ENCODE data around the gene CBX8.

The CBX8 gene

DNA sequence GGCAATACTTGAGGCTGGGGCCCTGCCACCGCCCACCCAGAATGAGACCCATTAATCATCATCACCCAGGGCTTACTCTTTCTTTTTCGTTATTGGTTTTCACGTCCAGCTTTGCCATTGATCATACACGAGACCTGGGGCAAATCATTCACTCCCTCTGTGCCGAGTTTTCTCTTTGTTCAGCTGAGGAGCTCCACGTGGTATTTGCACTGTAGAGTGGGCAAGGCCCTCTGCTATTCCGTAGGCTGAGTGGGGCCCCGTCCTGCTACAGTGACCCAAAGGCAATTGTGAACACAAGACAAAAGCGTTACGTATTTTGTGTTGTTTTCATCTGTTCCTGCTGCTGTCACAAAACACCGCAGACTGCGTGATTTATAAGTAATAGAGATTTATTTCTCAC, 42.5 kb downstream of the CBX8 start:
- no peak overlapping the region for H3K27ac ChIP-seq (ENCODE audit: low read length)
- no peaks in the 10 kb centered on the region for H3K36me3 ChIP-seq (replicated peaks; ENCODE audit: low read depth, low read length)
- H3K9ac ChIP-seq (ENCODE audit: low read length) = no peak overlapping the region
- no peaks in the 10 kb centered on the region for H4K20me1 ChIP-seq (ENCODE audit: insufficient read depth, low read length)
- peaks cover 9% of the 10 kb centered on the region; the same call in 1 of the 2 replicates for H3K27me3 ChIP-seq (ENCODE audit: low read depth, low read length)
- H3K9me3 ChIP-seq (ENCODE audit: insufficient read depth, low read length) = no peaks in the 10 kb centered on the region
- TF ChIP-seq, protein P1, sequence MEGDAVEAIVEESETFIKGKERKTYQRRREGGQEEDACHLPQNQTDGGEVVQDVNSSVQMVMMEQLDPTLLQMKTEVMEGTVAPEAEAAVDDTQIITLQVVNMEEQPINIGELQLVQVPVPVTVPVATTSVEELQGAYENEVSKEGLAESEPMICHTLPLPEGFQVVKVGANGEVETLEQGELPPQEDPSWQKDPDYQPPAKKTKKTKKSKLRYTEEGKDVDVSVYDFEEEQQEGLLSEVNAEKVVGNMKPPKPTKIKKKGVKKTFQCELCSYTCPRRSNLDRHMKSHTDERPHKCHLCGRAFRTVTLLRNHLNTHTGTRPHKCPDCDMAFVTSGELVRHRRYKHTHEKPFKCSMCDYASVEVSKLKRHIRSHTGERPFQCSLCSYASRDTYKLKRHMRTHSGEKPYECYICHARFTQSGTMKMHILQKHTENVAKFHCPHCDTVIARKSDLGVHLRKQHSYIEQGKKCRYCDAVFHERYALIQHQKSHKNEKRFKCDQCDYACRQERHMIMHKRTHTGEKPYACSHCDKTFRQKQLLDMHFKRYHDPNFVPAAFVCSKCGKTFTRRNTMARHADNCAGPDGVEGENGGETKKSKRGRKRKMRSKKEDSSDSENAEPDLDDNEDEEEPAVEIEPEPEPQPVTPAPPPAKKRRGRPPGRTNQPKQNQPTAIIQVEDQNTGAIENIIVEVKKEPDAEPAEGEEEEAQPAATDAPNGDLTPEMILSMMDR (IDR thresholded peaks at IDR 0.05; ENCODE audit: low read depth, low read length) = no peak
- no peak for TF ChIP-seq EZH2phosphoT487 (IDR thresholded peaks at IDR 0.05; ENCODE audit: low read depth)
- H2AFZ ChIP-seq (ENCODE audit: low read depth, low read length) = no peak overlapping the region
- peaks cover 15% of the 10 kb centered on the region for H3K4me1 ChIP-seq (ENCODE audit: low read length)
- H3K4me2 ChIP-seq (ENCODE audit: low read length) = no peak overlapping the region
- no peaks in the 10 kb centered on the region for H3K79me2 ChIP-seq (ENCODE audit: low read length)
- no peak overlapping the region for H3K4me3 ChIP-seq (ENCODE audit: low read length)

GRCh38 chr17:79752175-79752574, 44.7 kb downstream of the CBX8 start:
- H4K20me1 ChIP-seq (ENCODE audit: insufficient read depth, low read length) = no peaks in the 10 kb centered on the region
- TF ChIP-seq EZH2phosphoT487 (IDR thresholded peaks at IDR 0.05; ENCODE audit: low read depth) = no peak
- TF ChIP-seq, protein P1 (IDR thresholded peaks at IDR 0.05; ENCODE audit: low read depth, low read length) = no peak
- no peaks in the 10 kb centered on the region for H3K9me3 ChIP-seq (ENCODE audit: insufficient read depth, low read length)
- peak overlapping the region; percentile 49 for H3K4me3 ChIP-seq (ENCODE audit: low read length)
- peak overlapping the region; percentile 53 for H3K4me2 ChIP-seq (ENCODE audit: low read length)
- no peaks in the 10 kb centered on the region for H3K36me3 ChIP-seq (replicated peaks; ENCODE audit: low read depth, low read length)
- peaks cover 15% of the 10 kb centered on the region for H3K4me1 ChIP-seq (ENCODE audit: low read length)
- peak overlapping the region; percentile 7; the same call in 1 of the 2 replicates for H2AFZ ChIP-seq (ENCODE audit: low read depth, low read length)
- H3K27ac ChIP-seq (ENCODE audit: low read length) = no peak overlapping the region
- H3K9ac ChIP-seq (ENCODE audit: low read length) = peak overlapping the region; percentile 2; the same call in 1 of the 2 replicates
- H3K27me3 ChIP-seq (ENCODE audit: low read depth, low read length) = peaks cover 9% of the 10 kb centered on the region; the same call in 1 of the 2 replicates
- H3K79me2 ChIP-seq (ENCODE audit: low read length) = no peaks in the 10 kb centered on the region

DNA sequence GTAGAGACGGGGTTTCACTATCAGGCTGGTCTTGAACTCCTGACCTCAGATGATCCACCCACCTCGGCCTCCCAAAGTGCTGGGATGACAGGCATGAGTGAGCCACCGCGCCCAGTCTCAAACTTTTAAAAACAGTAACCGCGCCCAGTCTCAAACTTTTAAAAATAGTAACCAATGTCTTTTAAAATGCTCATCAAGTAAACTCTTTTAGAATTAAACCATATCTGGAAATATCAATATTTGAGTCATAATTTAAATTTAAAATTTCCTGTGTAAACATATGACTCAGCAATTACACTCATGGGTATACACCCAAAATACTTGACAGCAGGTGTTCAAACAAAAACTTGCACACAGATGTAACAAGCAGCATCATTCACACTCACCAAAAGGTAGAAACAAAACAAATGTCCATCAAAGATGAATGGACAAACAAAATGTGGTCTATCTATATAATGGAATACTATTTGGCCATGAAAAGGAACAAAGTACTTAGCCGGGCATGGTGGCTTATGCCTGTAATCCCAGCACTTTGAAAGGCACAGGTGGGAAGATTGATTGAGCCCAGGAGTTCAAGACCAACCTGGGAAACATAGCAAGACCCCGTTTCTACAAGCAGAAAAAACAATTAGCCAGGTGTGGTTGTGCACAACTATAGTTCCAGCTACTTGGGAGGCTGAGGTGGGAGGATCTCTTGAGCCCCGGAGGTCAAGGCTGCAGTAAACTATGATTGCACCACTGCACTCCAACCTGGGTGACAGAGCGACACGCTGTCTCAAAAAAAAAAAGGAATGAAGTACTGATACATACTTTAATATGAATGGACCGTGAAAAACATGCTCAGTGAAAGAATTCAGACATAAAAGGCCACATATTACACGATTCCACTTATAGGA, 46.0 kb downstream of the CBX8 start:
- H3K4me3 ChIP-seq (ENCODE audit: low read length) = no peak overlapping the region
- H4K20me1 ChIP-seq (ENCODE audit: insufficient read depth, low read length) = no peaks in the 10 kb centered on the region
- no peaks in the 10 kb centered on the region for H3K36me3 ChIP-seq (replicated peaks; ENCODE audit: low read depth, low read length)
- no peak overlapping the region for H2AFZ ChIP-seq (ENCODE audit: low read depth, low read length)
- no peaks in the 10 kb centered on the region for H3K9me3 ChIP-seq (ENCODE audit: insufficient read depth, low read length)
- TF ChIP-seq, protein P1 (IDR thresholded peaks at IDR 0.05; ENCODE audit: low read depth, low read length) = no peak
- no peak for TF ChIP-seq EZH2phosphoT487 (IDR thresholded peaks at IDR 0.05; ENCODE audit: low read depth)
- peaks cover 9% of the 10 kb centered on the region; the same call in 1 of the 2 replicates for H3K27me3 ChIP-seq (ENCODE audit: low read depth, low read length)
- H3K4me2 ChIP-seq (ENCODE audit: low read length) = no peak overlapping the region
- no peak overlapping the region for H3K27ac ChIP-seq (ENCODE audit: low read length)
- H3K4me1 ChIP-seq (ENCODE audit: low read length) = peaks cover 22% of the 10 kb centered on the region
- H3K79me2 ChIP-seq (ENCODE audit: low read length) = no peaks in the 10 kb centered on the region
- H3K9ac ChIP-seq (ENCODE audit: low read length) = no peak overlapping the region

DNA sequence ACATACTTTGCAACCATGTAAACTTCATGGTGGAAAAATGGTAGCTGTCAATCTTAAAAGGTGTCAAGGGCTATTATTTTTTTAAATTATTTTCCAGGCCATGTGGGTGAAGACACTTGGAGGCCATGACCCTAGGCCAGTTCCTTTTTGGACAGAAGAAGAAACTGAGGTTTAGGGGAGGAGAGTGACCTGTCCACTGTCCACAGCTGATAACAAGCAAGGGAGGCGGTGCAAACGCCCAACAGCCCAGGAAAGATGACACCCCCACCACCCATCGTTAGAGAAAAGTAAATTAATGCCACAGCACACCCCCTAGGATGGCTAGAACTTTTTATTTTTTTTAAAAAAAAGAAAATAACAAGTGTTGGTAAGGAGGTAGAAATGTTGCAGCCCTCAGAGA, 46.9 kb downstream of the CBX8 start:
- Histone ChIP-seq H3K36me3 (replicated peaks; ENCODE audit: low read depth, low read length) (no peaks in the 10 kb centered on the region), H4K20me1 (ENCODE audit: insufficient read depth, low read length) (no peaks in the 10 kb centered on the region), H3K9ac (ENCODE audit: low read length) (no peak overlapping the region), H3K4me1 (ENCODE audit: low read length) (peaks cover 31% of the 10 kb centered on the region), H3K27ac (ENCODE audit: low read length) (no peak overlapping the region), H2AFZ (ENCODE audit: low read depth, low read length) (no peak overlapping the region), H3K4me3 (ENCODE audit: low read length) (no peak overlapping the region), H3K79me2 (ENCODE audit: low read length) (no peaks in the 10 kb centered on the region), H3K9me3 (ENCODE audit: insufficient read depth, low read length) (no peaks in the 10 kb centered on the region), H3K27me3 (ENCODE audit: low read depth, low read length) (peaks cover 9% of the 10 kb centered on the region; the same call in 1 of the 2 replicates), H3K4me2 (ENCODE audit: low read length) (no peak overlapping the region)
- no peak for TF ChIP-seq EZH2phosphoT487 (IDR thresholded peaks at IDR 0.05; ENCODE audit: low read depth)
- TF ChIP-seq, protein P1 (IDR thresholded peaks at IDR 0.05; ENCODE audit: low read depth, low read length) = no peak

All from OCI-LY3 (cell line).